Skeletal muscle satellite cell (primary cell): ENCODE data around the gene OR52E8. TPM values are rescaled to one million over a fixed set of nuclear protein-coding genes. Genes with fewer than 3 reads are reported as not detected.

Experiments used
- H3K27me3 ChIP-seq: 2 replicates; pipeline ENCODE4 v1.7.0; 2013; ENCODE audit warnings: low read length; ENCODE audit not compliant: control insufficient read depth, insufficient read depth
- H3K36me3 ChIP-seq: 2 replicates; pipeline ENCODE4 v1.7.0; 2013; ENCODE audit warnings: mild to moderate bottlenecking, control low read depth, low read length; ENCODE audit not compliant: insufficient read depth
- H3K4me1 ChIP-seq: 2 replicates; pipeline ENCODE4 v1.7.0; 2013; ENCODE audit warnings: low read length; ENCODE audit not compliant: control insufficient read depth, insufficient read depth
- H3K4me2 ChIP-seq: 2 replicates; pipeline ENCODE4 v1.7.0; 2013; ENCODE audit warnings: mild to moderate bottlenecking, low read length
- H3K4me3 ChIP-seq: 2 replicates; pipeline ENCODE4 v1.7.0; 2013; ENCODE audit warnings: low read length
- H3K9ac ChIP-seq: 2 replicates; pipeline ENCODE4 v1.7.0; 2013; ENCODE audit warnings: mild to moderate bottlenecking, low read depth, low read length, moderate library complexity
- H3K9me3 ChIP-seq: replicated peaks from 2 replicates; pipeline ENCODE4 v1.7.0; 2013; ENCODE audit warnings: mild to moderate bottlenecking, control low read depth, low read length
- total RNA-seq: library from RNA; depleted of rRNA; stranded (reverse); fragments of >200 nt; gene quantifications from 2 replicates; pipeline ENCODE4 v1.2.3, GENCODE V29; 2012; rRNA removed

The OR52E8 gene
- total RNA-seq, result not detected in 2 replicates

DNA sequence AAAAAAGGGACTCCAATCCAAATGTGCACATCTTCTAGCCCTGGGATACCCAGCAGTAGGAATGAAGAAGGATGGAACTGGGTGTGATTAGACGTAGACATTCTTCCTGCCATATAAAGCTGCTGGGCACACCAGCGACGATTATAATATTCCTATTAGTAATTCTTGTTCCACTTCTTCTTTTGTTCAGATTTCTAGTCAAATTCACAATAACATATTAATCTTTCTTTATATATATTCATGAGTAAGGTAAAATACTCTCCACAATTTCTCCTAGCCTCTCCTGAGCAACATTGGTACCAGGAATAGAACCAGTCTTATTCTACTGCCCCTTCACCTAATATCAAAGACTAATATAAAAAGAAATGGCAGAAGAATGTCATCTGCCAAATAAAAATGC, at the start of gene OR52E8:
Gene OR52E8 (minus strand): TSS at position 101 of the 400 bp plus-strand sequence. CDS start 0 bp downstream, at position 101.
- Histone ChIP-seq H3K36me3 (no peaks in the 10 kb centered on the region), H3K9me3 (no peaks in the 10 kb centered on the region), H3K4me1 (no peaks in the 10 kb centered on the region), H3K9ac (no peak within 1 kb of the TSS), H3K27me3 (no peaks in the 10 kb centered on the region), H3K4me3 (no peak within 1 kb of the TSS), H3K4me2 (no peak within 1 kb of the TSS)

DNA sequence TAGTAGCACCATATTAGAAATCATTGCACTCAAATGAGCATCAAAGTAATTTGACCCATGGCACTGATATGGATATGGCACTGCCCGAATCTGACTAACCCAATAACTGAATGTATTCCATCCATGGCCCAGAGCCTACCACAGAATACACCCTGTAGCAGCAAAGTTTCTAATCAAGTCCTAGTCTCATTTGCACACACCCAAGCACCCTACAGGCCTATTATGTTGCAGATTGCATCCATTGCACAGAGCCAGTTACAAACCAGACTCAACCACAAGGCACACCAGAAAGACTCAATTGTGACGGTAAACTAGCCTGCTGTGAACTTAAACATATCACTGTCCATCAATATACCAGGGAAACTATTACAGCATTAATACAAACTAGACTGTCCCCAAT, 42.0 kb upstream of the OR52E8 start:
- no peak overlapping the region for H3K4me3 ChIP-seq
- no peaks in the 10 kb centered on the region for H3K4me1 ChIP-seq
- H3K4me2 ChIP-seq, result no peak overlapping the region
- H3K9ac ChIP-seq, result no peak overlapping the region
- no peaks in the 10 kb centered on the region for H3K36me3 ChIP-seq
- no peaks in the 10 kb centered on the region for H3K9me3 ChIP-seq
- no peaks in the 10 kb centered on the region for H3K27me3 ChIP-seq

DNA sequence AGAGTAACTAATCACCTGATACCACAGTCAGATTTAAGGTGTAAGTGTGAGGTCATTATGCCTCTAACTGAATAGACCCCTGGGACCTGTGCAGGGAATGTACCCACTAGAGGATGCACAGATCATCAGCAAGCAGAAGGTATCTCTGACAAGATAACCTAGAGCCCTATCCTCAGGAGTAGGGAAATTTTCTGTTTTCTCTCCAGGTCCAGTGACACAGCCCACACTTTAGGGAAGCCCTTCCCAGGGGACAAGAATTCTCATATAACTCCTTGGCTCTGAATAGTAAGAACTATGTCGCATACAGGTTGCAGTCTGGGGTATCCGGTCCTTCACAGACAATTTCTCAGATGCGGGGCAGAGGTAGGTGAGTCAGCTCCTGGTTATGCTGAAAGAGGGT, 35.4 kb upstream of the OR52E8 start, which contains the start of gene OR52E5:
Gene OR52E5 (plus strand): TSS at position 301 of the 400 bp plus-strand sequence. CDS start 7,569 bp downstream, outside the sequence.
- peaks cover 10% of the 10 kb centered on the region for H3K27me3 ChIP-seq
- H3K4me2 ChIP-seq, result no peak within 1 kb of the TSS
- H3K9ac ChIP-seq, result no peak within 1 kb of the TSS
- H3K36me3 ChIP-seq, result no peaks in the 10 kb centered on the region
- no peaks in the 10 kb centered on the region for H3K9me3 ChIP-seq
- no peak within 1 kb of the TSS for H3K4me3 ChIP-seq
- no peaks in the 10 kb centered on the region for H3K4me1 ChIP-seq

DNA sequence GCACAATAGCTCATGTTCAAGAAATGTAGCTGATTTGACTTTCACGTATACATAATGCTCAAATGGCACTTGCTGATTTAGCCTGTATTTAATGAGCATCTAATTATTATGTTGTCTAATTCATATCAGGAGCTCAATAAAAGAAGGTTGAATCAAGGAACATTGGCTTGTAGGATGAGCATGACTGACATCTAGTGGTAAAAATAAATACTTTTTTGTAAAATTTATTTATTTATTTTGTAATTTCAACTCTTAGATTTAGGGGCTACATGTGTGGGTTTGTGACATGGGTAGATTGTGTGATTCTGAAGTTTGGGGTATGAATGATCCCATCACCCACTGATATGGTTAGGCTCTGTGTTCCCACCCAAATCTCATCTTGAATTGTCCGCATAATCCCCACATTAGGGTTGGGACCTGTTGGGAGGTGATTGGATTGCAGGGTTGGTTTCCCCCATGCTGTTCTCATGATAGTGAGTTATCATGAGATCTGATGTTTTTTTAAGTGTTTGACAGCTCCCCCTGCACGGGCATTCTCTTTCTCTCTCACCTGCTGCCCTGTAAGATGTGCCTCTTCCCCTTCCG, 33.8 kb upstream of the OR52E8 start:
- Histone ChIP-seq H3K4me2 (no peak overlapping the region), H3K36me3 (no peaks in the 10 kb centered on the region), H3K4me1 (no peaks in the 10 kb centered on the region), H3K9ac (no peak overlapping the region), H3K4me3 (no peak overlapping the region), H3K27me3 (peaks cover 10% of the 10 kb centered on the region), H3K9me3 (no peaks in the 10 kb centered on the region)

DNA sequence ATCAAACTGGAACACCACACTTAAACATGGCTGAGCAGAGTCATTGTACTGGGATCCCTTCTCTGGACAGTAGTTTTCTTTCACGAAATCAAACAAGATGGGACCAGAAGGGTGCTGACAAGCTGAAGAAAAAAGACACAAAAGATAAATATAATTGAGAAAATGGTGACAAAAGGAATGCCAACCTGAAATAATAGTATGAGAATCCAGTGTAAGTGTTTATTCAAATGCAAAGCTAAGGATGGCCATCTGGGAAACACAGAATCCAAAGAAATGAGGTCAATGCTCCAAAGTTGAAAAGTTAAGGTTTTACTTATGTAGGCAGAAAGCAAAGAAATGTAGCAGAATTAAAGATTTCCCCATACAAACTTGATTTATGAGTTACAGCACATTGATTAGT, 30.2 kb upstream of the OR52E8 start:
- no peak overlapping the region for H3K4me3 ChIP-seq
- no peaks in the 10 kb centered on the region for H3K4me1 ChIP-seq
- no peaks in the 10 kb centered on the region for H3K9me3 ChIP-seq
- H3K27me3 ChIP-seq, result no peaks in the 10 kb centered on the region
- H3K36me3 ChIP-seq, result no peaks in the 10 kb centered on the region
- H3K9ac ChIP-seq, result no peak overlapping the region
- H3K4me2 ChIP-seq, result no peak overlapping the region

DNA sequence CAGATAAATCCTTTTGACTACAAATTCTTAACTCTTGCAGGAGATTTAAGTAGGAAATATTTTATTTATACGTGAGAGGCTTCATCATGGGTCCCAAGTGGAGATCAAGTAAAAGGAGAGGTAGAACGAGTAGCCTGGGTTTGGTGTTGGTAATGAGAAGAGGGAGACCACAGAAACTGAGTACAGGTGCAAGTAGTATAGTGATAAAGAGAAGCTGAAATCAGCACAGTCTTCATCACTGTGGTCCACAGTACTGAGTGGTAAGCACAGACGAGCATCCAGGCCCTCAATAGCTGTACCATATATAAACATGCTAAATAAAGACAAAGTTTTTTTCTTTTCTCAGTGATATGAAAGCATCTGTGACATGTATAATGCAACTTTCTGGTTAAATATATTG, 29.7 kb upstream of the OR52E8 start:
- Histone ChIP-seq H3K4me3 (no peak overlapping the region), H3K4me2 (no peak overlapping the region), H3K27me3 (no peaks in the 10 kb centered on the region), H3K36me3 (no peaks in the 10 kb centered on the region), H3K9me3 (no peaks in the 10 kb centered on the region), H3K9ac (no peak overlapping the region), H3K4me1 (no peaks in the 10 kb centered on the region)

DNA sequence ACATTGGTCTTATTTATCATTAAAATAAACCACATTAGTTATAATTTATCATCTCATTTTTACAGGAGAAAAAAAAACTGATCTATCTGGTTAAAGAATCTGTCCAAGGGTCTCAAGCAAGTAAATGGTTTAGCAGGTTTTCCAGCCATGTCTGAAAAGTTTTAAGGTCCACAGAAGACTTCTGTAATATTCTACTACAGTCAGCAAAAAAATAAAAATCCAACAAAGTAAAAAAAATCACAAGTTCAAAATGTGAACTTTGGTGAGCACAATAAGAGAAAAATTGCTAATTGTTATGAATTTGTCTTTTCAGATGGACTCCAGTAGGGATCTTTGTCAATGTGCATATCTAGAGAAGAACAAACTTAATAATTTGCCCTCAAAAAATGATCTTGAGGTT, 24.3 kb upstream of the OR52E8 start:
- Histone ChIP-seq H3K4me2 (no peak overlapping the region), H3K9me3 (no peaks in the 10 kb centered on the region), H3K4me1 (no peaks in the 10 kb centered on the region), H3K27me3 (peaks cover 6% of the 10 kb centered on the region), H3K9ac (no peak overlapping the region), H3K36me3 (no peaks in the 10 kb centered on the region), H3K4me3 (no peak overlapping the region)

DNA sequence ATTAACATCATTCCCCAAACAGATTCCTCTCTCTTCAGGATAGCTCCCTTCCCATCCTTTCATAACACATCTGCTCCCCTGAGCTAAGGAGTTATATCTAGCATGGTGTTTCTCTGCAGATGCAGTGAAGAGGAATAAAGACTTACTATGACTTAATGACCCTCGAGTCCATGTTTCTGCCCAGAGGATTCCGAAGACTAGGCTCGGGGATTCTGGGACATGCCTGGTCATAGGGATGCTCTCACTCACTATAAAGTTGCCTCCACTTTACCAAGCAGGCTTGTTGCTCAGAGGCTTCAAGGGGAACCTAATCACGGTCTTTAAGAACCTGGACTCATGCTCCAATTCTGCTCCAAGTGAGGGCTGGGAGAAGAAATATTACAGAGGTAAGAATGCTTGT, 22.8 kb upstream of the OR52E8 start, which contains the start of gene OR52E4:
Gene OR52E4 (plus strand): TSS at position 301 of the 400 bp plus-strand sequence. CDS start 3,664 bp downstream, outside the sequence.
- Histone ChIP-seq H3K27me3 (peaks cover 6% of the 10 kb centered on the region), H3K9me3 (no peaks in the 10 kb centered on the region), H3K4me3 (no peak within 1 kb of the TSS), H3K36me3 (no peaks in the 10 kb centered on the region), H3K4me2 (no peak within 1 kb of the TSS), H3K4me1 (no peaks in the 10 kb centered on the region), H3K9ac (no peak within 1 kb of the TSS)

DNA sequence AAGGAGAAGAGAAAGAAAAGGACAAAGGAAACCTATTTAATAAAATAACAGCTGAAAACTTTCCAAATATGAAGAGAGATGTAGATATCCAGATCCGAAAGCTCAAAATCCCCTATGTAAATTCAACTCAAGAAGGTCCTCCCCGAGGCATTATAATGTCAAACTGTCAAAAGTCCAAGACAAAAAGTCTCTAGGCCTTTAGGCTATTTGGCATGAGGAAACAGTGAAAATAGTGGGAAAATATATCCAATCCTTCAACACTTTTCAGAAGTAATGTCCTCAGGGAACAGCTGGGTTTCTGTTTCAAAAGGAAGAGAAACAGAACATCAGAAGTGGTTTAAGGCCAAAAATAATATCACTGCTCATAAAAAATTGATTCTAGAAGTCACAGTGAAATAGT, 21.1 kb upstream of the OR52E8 start:
- no peak overlapping the region for H3K4me3 ChIP-seq
- H3K4me1 ChIP-seq, result no peaks in the 10 kb centered on the region
- H3K9me3 ChIP-seq, result no peaks in the 10 kb centered on the region
- H3K36me3 ChIP-seq, result no peaks in the 10 kb centered on the region
- H3K27me3 ChIP-seq, result peaks cover 6% of the 10 kb centered on the region
- H3K4me2 ChIP-seq, result no peak overlapping the region
- no peak overlapping the region for H3K9ac ChIP-seq

DNA sequence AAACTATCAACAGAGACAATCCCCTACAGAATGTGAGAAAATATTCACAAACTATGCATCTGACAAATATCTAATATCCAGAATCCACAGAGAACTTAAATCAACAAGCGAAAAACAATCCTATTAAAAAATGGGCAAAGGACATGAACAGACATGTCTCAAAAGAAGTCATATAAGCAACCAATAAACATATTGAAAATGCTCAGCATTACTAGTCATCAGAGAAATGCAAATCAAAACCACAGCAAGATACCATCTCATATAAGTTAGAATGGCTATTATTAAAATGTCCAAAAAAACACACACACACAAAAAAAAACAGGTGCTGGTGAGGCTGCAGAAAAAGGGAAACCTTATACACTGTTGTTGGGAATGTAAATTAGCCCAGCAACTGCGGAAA, 8.3 kb upstream of the OR52E8 start:
- Histone ChIP-seq H3K4me2 (no peak overlapping the region), H3K4me3 (no peak overlapping the region), H3K9me3 (no peaks in the 10 kb centered on the region), H3K9ac (no peak overlapping the region), H3K4me1 (no peaks in the 10 kb centered on the region), H3K27me3 (no peaks in the 10 kb centered on the region), H3K36me3 (no peaks in the 10 kb centered on the region)

DNA sequence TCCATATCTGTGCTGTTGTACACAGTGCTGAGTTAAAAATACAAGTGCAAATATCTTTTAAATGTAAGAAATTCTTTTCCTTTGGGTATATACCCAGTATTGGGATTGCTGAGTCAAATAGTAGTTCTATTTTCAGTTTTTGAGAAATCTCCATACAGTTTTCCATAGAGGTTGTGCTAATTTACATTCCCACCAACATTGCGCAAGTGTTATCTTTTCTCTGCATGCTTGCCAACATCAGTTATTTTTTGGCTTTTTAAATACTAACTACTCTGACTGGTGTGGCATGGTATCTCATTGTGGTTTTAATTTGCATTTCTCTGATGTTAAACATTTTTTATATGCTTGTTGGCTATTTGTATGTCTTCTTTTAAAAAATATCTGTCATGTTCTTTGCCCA, 6.5 kb downstream of the OR52E8 start:
- Histone ChIP-seq H3K27me3 (no peaks in the 10 kb centered on the region), H3K4me2 (no peak overlapping the region), H3K36me3 (no peaks in the 10 kb centered on the region), H3K4me3 (no peak overlapping the region), H3K9me3 (no peaks in the 10 kb centered on the region), H3K4me1 (no peaks in the 10 kb centered on the region), H3K9ac (no peak overlapping the region)

DNA sequence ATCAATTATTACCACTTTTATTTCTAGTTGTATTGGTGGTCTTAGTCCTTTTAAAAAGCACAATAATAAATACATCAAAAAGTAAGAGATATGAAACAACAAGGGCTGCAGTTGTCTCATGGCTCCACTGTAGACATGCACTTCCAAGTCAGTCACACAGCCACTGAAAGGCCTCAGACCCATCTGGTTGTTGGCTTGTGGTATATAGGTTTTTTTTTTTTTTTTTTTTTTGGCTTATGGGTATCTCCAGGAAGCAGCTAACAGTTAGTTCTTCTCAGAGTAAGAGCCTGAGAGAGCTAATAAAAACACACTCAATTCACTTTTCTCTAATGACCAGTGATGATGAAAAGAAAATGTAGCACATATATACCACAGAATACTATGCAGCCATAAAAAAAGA, 9.8 kb downstream of the OR52E8 start:
- Histone ChIP-seq H3K9ac (no peak overlapping the region), H3K36me3 (no peaks in the 10 kb centered on the region), H3K9me3 (no peaks in the 10 kb centered on the region), H3K4me3 (no peak overlapping the region), H3K4me1 (no peaks in the 10 kb centered on the region), H3K27me3 (no peaks in the 10 kb centered on the region), H3K4me2 (no peak overlapping the region)
